Cardiac septum (tissue), 1 donor: ENCODE results near the gene GLUD2. TPM values are rescaled to one million over a fixed set of nuclear protein-coding genes. Genes with fewer than 3 reads are reported as not detected.
A peak's percentile ranks its signal among the peaks of the same experiment; 100 is the strongest.
"Not testable (repeated sequence)": the region's sequence is repeated elsewhere in the genome, so short reads cannot be mapped to it uniquely, and the experiment has no call there.

Experiments
- DNase-seq: peaks from one replicate; pipeline ENCODE4 v3.0.0-alpha.2; 2020; ENCODE audit warnings: low spot score
- intact Hi-C: fragments of 100-400 bp; cut with DNase I; formaldehyde crosslinking; loops from one replicate; pipeline ENCODE4 v1.14.0; 2022
- long read RNA-seq: library from polyadenylated mRNA; unstranded; transcript quantifications from one replicate; pipeline ENCODE4 v2.0.0, GENCODE V29; 2021
- total RNA-seq: library from RNA; stranded (reverse); fragmentation: NEBNext Ultra II Directional; extraction: Animal tissue kit (Norgen Biotek cat#: 25700); gene quantifications from one replicate; pipeline ENCODE4 v1.2.1, GENCODE V29; 2021
- donor health status: DM: no; HTN: no; CAD: no.

GLUD2 gene
- 1.6 TPM for total RNA-seq
- long read RNA-seq, partial matches to known transcripts, result 0 of 1 reads
- long read RNA-seq, other reads (novel, unspliced or antisense), result 1 of 1 reads

- peak; percentile 76 for DNase-seq
These were observed at the start of gene GLUD2 for GRCh38 chrX:121047441-121048419. Gene GLUD2, plus strand, starts transcription at chrX:121047610. Its CDS starts 75 bp downstream, at chrX:121047685.

DNA sequence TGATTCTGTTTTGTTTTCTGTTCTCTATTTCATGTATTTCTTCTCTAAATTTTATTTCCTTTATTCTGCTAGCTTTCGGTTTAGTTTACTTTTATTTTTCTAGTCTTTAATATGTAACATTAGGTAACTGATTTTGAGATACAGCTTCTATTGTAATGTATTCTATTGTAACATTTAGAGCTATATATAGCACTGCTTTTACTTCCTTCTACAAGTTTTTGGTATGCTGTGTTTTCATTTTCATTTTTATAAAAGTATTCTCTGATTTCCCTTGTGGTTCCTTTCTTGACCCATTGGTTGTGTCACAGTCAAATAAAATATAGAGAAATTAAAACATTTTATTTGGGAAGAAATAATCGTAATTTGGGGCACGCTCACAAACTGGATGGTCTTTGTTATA is 48.0 kb upstream of the GLUD2 start:
- intact Hi-C loops, result no loop called here
- DNase-seq, result no peak

More at GRCh38 chrX:121047441-121048419, at the start of gene GLUD2:
- intact Hi-C loops, result not testable (repeated sequence)

DNA sequence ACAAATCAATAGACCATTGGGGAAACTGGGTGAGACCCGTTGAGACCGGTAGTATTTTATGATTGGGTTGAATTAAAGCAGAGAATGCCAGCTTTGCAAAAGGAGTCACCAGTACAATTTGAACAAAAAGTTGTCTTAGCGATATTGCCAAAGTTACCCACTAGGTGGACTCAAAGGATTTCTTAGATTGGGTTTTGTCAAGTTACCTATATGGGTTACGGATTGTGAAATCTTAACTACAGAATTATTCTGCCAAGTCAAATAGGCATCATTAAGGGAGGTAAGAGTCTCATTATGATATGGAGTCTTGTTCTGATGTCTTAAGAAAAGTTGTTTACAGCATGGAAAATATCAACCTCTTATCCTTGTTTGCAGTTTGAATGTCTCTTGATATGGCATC is 46.8 kb upstream of the GLUD2 start:
- DNase-seq, result no peak
- intact Hi-C loops, result no loop called here

- DNase-seq, result no peak
- intact Hi-C loops, result no loop called here
These were observed 38.5 kb upstream of the GLUD2 start for GRCh38 chrX:121008920-121009319.

DNA sequence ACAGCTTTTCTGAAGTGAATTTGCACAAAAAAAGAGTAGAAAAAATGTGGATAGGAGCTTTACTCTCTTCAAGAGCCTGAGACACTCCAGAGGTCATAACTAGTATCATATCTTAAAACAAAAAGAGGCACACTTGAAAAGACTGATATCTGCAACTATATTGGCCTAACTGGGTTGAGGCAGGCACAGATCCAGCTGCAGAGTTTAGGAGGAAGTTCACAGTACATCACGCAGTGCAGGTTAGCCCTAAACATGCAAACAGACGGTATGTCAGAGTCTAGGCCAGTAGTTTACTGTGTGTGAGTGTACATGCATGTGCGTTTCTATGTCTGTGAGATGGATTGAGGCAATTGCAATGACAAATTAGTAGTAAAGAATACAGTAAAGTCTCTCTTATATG is 37.6 kb upstream of the GLUD2 start:
- no peak for DNase-seq
- intact Hi-C loops, result no loop called here

- intact Hi-C loops, result no loop called here
- no peak for DNase-seq
These were observed 37.2 kb upstream of the GLUD2 start for GRCh38 chrX:121010218-121010617.

GRCh38 chrX:121011254-121011653 is 36.2 kb upstream of the GLUD2 start:
- intact Hi-C loops, result no loop called here
- DNase-seq, result no peak

GRCh38 chrX:121013897-121014455 is 33.4 kb upstream of the GLUD2 start:
- DNase-seq, result no peak
- intact Hi-C loops, result no loop called here

DNA sequence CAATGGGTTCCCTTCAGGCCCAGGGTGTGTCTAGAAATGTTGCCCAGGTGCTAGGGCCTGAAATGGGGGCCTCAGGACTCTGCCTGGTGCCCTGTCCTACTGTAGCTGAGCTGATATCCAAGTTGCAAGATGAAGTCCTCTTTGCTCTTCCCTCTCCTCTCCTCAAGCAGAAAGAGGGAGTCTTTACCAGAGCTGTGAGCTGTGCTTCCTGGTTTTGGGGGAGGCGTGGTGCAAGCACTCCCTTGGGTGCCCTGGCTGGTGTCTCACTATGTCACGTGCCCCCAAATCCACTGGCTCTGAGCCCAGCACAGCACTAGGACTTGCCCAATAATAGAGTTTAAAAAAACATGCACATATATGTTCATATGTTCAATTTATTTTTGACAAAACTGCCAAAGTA is 32.6 kb upstream of the GLUD2 start:
- intact Hi-C loops, result no loop called here

DNA sequence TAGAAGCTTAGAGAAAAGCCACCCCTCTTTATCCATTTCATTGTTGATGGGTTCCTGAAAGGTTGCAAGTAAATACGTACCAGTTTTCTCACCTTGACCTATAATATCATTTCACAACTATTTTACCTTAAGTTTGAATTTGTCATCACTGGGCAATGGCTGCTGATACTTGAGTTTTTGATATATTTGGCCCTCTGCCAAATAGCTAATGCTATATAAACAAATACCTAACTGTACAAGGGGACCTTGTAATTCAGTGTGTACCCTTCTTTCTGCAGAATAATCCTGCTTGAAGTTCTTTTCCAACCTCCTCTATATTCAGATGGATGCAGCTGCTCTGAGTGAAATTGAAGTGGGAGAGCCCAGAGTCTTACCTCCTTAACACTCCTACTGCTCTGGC is 19.0 kb upstream of the GLUD2 start:
- no peak for DNase-seq
- intact Hi-C loops, result no loop called here

More for the DNA sequence above, 32.6 kb upstream of the GLUD2 start:
- DNase-seq, result no peak

GRCh38 chrX:121030083-121030482 is 17.3 kb upstream of the GLUD2 start:
- no peak for DNase-seq
- intact Hi-C loops, result no loop called here

DNA sequence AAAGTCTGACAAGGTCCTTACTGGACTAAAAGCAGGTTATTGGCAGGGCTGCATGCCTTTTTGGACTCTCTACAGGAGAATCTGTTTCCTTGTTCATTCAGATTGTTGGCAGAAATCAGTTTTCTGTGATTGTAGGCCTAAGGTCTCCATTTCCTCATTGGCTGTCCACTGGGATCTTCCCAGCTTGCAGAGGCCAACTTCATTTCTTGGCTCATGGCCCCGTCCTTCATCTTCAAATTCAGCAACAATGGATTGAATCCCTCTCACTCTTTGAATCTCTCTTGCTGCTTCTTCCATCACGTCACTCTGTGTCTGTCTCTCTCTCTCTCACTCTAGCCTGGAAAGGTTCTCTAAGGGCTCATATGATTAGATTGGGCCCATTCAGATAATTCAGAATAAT is 14.9 kb upstream of the GLUD2 start:
- DNase-seq, result no peak
- intact Hi-C loops, result no loop called here

DNA sequence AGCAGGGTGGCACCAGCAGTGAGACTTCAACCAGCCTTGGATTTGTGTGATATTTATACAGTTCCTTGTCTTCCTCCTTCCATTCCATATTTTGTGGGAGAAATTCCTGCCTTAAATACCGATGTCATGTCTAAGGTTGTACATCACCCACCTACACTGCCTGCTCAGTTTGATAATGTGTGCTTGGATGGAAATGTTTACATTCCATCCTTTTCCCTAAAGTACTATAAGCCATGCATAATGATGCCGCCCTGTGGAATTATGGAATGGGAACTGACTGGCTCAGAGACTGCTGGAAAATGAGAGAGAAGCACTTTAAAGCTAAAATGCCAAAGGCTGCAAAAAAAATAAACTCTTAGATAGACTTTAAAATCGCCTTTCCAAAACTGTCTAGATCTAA is 11.3 kb upstream of the GLUD2 start:
- intact Hi-C loops, result no loop called here
- DNase-seq, result no peak

DNA sequence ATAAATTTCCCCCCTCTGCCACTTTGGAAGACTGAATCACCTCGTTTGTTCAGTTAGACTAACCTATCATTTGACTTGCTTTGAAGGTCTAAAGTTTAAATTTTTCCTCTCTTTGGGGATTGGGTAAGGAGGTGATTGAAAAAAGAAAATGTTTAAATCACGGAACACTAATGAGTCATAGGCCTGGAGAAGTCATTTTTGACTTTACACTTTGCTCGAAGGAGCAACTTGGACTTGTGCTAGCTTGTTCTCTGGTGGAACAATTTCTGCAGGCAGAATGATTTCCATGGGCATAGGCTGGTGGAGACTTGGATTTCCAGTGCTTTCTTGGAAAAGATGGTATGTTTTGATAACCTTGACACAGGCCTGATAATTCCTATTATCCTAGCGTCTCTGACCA is 10.5 kb upstream of the GLUD2 start:
- intact Hi-C loops, result no loop called here

GRCh38 chrX:121050781-121051180 is 3.4 kb downstream of the GLUD2 start:
- DNase-seq, result no peak
- intact Hi-C loops, result no loop called here

More for the DNA sequence above, 10.5 kb upstream of the GLUD2 start:
- no peak for DNase-seq

DNA sequence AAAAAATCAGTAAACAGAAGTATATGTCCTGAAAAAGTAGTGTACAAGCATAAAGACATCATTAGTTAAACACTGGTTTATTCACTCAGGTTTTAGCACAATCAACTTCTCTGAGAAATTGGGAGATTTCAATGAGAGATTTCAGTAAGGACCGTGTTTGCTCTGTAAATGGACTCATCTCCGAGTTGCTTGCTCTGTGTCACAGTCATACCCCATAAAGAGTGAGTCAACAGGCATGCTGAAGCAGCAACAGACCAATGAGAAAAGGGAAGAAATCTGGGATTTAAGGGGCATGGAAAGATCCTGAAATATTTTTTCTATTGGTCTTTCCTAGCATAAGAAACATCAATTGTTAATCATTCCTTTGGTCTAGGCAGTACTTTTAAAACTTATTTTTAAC is 4.7 kb downstream of the GLUD2 start:
- intact Hi-C loops, result no loop called here
- no peak for DNase-seq

DNA sequence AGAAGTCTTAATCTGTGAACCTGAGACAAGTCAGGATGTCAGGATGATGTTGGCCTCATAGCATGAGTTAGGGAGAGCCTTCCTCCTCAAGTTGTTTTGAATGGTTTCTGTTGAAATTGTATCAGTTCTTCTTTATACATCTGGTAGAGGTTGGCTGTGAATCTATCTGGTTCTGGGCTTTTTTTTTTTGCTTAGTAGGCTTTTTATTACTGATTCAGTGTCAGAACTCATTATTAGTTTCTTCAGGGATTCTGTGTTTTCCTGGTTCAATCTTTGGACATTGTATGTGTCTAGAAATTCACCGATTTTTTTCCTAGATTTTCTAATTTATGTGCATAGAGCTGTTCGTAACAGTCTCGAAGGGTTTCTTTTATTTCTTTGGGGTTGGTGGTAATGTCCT is 14.9 kb downstream of the GLUD2 start:
- intact Hi-C loops, result no loop called here
- no peak for DNase-seq

DNA sequence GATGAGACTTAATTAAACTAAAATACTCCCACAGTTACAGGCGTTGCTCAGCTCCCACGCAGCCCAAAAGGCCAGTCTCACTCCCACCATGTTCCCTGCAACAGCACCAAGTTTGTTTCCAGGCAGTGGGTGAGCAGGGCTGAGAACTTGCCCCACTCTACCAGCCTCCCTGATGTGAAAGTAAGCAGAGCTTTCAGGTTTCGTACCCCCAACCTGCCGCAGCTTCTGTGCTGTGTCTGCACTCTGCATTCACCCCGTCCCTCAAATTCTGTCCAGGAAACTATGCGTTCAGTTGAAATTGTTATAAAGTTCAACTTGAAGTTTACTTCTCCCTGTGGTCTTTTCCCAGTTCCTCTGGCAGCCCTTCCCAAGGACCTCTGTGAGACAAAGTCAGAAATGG is 17.2 kb downstream of the GLUD2 start:
- no peak for DNase-seq
- intact Hi-C loops, result no loop called here

GRCh38 chrX:121084247-121084646 is 36.8 kb downstream of the GLUD2 start:
- DNase-seq, intact Hi-C loops: not testable (repeated sequence)

DNA sequence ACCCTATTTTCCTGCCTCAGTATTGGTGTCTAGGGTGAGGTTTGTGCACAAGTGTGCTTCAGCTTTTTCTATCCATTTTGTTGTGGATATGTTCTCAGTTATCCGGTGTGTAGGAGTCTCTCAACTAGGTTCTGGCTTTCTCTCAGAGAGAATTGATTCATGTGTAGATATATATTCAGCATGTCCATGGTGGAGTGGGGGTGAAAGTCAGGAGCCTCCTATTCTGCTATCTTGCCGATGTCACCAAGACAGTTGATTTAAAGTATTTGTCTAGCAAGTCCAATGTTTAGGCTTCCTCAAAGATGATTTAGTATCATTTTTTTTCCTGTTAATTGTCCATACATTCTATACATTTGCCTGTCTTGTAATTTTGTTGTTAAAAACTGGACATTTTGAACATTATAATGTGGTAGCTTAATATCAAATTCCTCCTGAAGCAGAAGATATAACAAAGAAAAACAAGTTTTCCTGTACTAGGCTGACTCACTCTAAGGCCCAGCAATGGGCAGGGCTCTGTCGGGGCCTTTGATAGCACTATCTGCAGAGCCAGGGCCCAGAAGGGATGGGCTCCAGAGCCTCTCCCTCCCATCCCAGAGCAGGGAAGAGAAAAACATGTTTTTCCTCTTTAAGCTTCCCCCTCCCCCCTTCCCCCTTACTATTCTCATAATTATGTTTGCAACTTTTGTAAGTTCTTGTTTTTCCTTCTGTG is 37.6 kb downstream of the GLUD2 start:
- intact Hi-C loops, result no loop called here
- no peak for DNase-seq
